ENCODE data around the gene FOXO6. TPM values are rescaled to one million over a fixed set of nuclear protein-coding genes. Genes with fewer than 3 reads are reported as not detected.

Gene FOXO6
- polyA plus RNA-seq, 1 of the 3 experiments (the other 2 are of a cell fraction), result 0.35 TPM

DNA sequence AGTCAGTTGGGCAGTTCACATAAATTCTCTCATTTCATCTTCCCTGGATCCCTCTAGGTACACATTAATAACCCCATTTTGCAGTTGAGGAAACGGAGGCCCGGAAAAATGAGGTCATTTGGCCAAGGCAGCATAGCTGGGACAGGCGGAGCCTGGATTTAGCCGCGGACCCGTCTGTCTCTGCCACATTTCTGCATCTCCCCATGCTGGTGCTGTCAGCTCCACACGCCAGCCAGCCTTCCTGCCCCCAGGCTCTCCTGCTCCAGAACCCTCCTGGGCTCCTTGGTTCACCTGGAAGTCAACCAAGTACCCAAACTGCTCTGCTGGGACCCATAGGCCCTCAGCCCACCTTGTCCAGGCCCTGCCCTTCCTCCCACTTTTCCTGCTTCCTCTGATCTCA, 7.6 kb downstream of the FOXO6 start:
- Histone ChIP-seq H3K4me1 (ENCODE audit: control insufficient read depth in 1 of 2, insufficient read depth in 2 of 2, low read depth in 1 of 2, low read length in 1 of 2) (peaks cover 20 to 67% of the 10 kb centered on the region in 2 experiments; a peak in 3 of 4 replicates), H4K20me1 (ENCODE audit: insufficient read depth) (no peaks in the 10 kb centered on the region), H3K9me3 (no peaks in the 10 kb centered on the region), H3K9ac (no peak overlapping the region), H3K4me2 (no peak overlapping the region), H2AFZ (ENCODE audit: low read depth) (no peak overlapping the region), H3K9me2 (no peaks in the 10 kb centered on the region), H3K79me2 (ENCODE audit: insufficient read depth) (no peaks in the 10 kb centered on the region), H3K27me3 (ENCODE audit: insufficient read depth) (no peaks in the 10 kb centered on the region), H3F3A (replicated peaks; ENCODE audit: insufficient read depth) (peaks cover 7% of the 10 kb centered on the region), H3K27ac (ENCODE audit: low read depth in 2 of 2, low read length in 1 of 2) (no peak overlapping the region), H3K4me3 (ENCODE audit: low read depth in 2 of 2, low read length in 1 of 2) (no peak overlapping the region), H3K36me3 (replicated peaks in 1 of 2; ENCODE audit: control insufficient read depth in 1 of 2, insufficient read depth in 2 of 2, low read length in 1 of 2) (no peaks in the 10 kb centered on the region)
- POLR2A ChIA-PET, result no interaction called here
- no peak for DNase-seq
- TF ChIP-seq JUND (IDR thresholded peaks at IDR 0.05) (no peak), RAD21 (IDR thresholded peaks at IDR 0.05; ENCODE audit: low read length) (no peak), SMC3 (IDR thresholded peaks at IDR 0.05; ENCODE audit: low read depth, low read length) (no peak), GABPA (IDR thresholded peaks at IDR 0.05; ENCODE audit: low read depth) (no peak)
- WGBS (ENCODE audit: low lambda C conversion rate), result 99% methylated on average over 7 of the region's 7 CpGs
- CTCF ChIA-PET, result no interaction called here

DNA sequence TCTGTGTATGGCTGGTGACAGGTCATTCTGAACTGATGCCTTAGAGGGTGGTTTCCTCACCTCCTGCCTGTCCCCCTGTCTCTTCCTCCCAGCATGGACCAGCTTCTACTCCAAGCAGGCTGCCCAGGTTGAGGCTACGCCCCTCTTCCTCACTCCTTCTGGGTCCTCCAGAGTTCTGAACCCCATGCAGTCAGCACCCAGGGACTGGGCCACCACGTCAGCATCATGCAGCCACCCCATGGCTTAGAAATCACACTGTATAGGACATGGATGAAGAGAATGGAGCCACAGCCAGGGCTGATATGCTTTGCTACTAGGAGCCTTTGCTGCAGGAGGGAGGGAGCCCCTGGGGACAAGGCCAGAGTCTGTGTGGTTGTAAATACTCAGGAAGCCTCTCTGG, 8.3 kb downstream of the FOXO6 start:
- TF ChIP-seq NFIC (IDR thresholded peaks at IDR 0.05; ENCODE audit: borderline replicate concordance) (no peak), NRF1 (IDR thresholded peaks at IDR 0.05; ENCODE audit: low read depth, low read length) (no peak), YY1 (IDR thresholded peaks at IDR 0.05; ENCODE audit: low read depth) (no peak), SIN3A (IDR thresholded peaks at IDR 0.05; ENCODE audit: borderline replicate concordance, low read depth, low read length) (no peak), RXRA (IDR thresholded peaks at IDR 0.05; ENCODE audit: borderline replicate concordance, low read depth) (no peak), RAD21 (IDR thresholded peaks at IDR 0.05; ENCODE audit: low read length) (no peak), TEAD4 (IDR thresholded peaks at IDR 0.05; ENCODE audit: borderline replicate concordance, insufficient read depth) (no peak), TCF12 (IDR thresholded peaks at IDR 0.05) (no peak), FOSL2 (IDR thresholded peaks at IDR 0.05; ENCODE audit: borderline replicate concordance, low read depth) (no peak), EP300 (IDR thresholded peaks at IDR 0.05; ENCODE audit: borderline replicate concordance in 1 of 2, low read depth in 1 of 2, low read length in 1 of 2) (no peak), TAF1 (IDR thresholded peaks at IDR 0.05; ENCODE audit: borderline replicate concordance, low read depth, low read length) (no peak)
- TF ChIP-seq, protein P1, sequence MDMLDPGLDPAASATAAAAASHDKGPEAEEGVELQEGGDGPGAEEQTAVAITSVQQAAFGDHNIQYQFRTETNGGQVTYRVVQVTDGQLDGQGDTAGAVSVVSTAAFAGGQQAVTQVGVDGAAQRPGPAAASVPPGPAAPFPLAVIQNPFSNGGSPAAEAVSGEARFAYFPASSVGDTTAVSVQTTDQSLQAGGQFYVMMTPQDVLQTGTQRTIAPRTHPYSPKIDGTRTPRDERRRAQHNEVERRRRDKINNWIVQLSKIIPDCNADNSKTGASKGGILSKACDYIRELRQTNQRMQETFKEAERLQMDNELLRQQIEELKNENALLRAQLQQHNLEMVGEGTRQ (IDR thresholded peaks at IDR 0.05; ENCODE audit: borderline replicate concordance, low read depth, low read length), result no peak
- TF ChIP-seq, protein P2, sequence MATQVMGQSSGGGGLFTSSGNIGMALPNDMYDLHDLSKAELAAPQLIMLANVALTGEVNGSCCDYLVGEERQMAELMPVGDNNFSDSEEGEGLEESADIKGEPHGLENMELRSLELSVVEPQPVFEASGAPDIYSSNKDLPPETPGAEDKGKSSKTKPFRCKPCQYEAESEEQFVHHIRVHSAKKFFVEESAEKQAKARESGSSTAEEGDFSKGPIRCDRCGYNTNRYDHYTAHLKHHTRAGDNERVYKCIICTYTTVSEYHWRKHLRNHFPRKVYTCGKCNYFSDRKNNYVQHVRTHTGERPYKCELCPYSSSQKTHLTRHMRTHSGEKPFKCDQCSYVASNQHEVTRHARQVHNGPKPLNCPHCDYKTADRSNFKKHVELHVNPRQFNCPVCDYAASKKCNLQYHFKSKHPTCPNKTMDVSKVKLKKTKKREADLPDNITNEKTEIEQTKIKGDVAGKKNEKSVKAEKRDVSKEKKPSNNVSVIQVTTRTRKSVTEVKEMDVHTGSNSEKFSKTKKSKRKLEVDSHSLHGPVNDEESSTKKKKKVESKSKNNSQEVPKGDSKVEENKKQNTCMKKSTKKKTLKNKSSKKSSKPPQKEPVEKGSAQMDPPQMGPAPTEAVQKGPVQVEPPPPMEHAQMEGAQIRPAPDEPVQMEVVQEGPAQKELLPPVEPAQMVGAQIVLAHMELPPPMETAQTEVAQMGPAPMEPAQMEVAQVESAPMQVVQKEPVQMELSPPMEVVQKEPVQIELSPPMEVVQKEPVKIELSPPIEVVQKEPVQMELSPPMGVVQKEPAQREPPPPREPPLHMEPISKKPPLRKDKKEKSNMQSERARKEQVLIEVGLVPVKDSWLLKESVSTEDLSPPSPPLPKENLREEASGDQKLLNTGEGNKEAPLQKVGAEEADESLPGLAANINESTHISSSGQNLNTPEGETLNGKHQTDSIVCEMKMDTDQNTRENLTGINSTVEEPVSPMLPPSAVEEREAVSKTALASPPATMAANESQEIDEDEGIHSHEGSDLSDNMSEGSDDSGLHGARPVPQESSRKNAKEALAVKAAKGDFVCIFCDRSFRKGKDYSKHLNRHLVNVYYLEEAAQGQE (IDR thresholded peaks at IDR 0.05; ENCODE audit: low read depth, low read length), result no peak
- Histone ChIP-seq H3K9me3 (no peaks in the 10 kb centered on the region), H2AFZ (ENCODE audit: low read depth) (no peak overlapping the region), H3K4me2 (no peak overlapping the region), H3K9me2 (no peaks in the 10 kb centered on the region), H4K20me1 (ENCODE audit: insufficient read depth) (no peaks in the 10 kb centered on the region), H3K4me1 (ENCODE audit: control insufficient read depth in 1 of 2, insufficient read depth in 2 of 2, low read depth in 1 of 2, low read length in 1 of 2) (peaks cover 20 to 61% of the 10 kb centered on the region in 2 experiments; a peak in 3 of 4 replicates), H3K9ac (no peak overlapping the region), H3F3A (replicated peaks; ENCODE audit: insufficient read depth) (peaks cover 6% of the 10 kb centered on the region), H3K36me3 (replicated peaks in 1 of 2; ENCODE audit: control insufficient read depth in 1 of 2, insufficient read depth in 2 of 2, low read length in 1 of 2) (no peaks in the 10 kb centered on the region), H3K27me3 (ENCODE audit: insufficient read depth) (no peaks in the 10 kb centered on the region), H3K79me2 (ENCODE audit: insufficient read depth) (no peaks in the 10 kb centered on the region), H3K4me3 (ENCODE audit: low read depth in 2 of 2, low read length in 1 of 2) (no peak overlapping the region), H3K27ac (ENCODE audit: low read depth in 2 of 2, low read length in 1 of 2) (no peak overlapping the region)
- POLR2A ChIA-PET, result no interaction called here
- WGBS (ENCODE audit: low lambda C conversion rate), result 88% methylated on average over 1 of the region's 2 CpGs
- DNase-seq, result no peak
- CTCF ChIA-PET, result interaction anchor here (3.3 kb wide), 1 partner anchor 48 kb away, joined by 12 read pairs; no protein-coding TSS in a partner anchor
